HL-60/S4 treated with phorbol 12-myristate 13-acetate at 8.2 ng/mL for 4 days and 3 days (cell line): ENCODE data around the gene RELA.
"Not testable (repeated sequence)": the region's sequence is repeated elsewhere in the genome, so short reads cannot be mapped to it uniquely, and the experiment has no call there.

ENCODE experiments used
- in situ Hi-C: fragments of 300-500 bp; cut with MboI; formaldehyde crosslinking; loops from 2 replicates; pipeline ENCODE4 v1.15.0; 2022; ENCODE audit warnings: low sequenced_read_pairs

RELA gene

GRCh38 chr11:65662799-65663638, at the start of gene RELA:
RELA (minus strand) TSS chr11:65662916; CDS start chr11:65662832, 84 bp downstream.
- in situ Hi-C loops = no loop called here

GRCh38 chr11:65711785-65712632, 49.3 kb upstream of the RELA start, which contains the start of gene KAT5:
KAT5 (plus strand) TSS chr11:65712252; CDS start chr11:65712268, 16 bp downstream.
- in situ Hi-C loops = loop anchor here (25.0 kb wide), 2 partner anchors 100 to 275 kb away; no protein-coding TSS in a partner anchor

- in situ Hi-C loops = loop anchor here (25.0 kb wide), 2 partner anchors 102 to 277 kb away; no protein-coding TSS in a partner anchor
These were observed 47.7 kb upstream of the RELA start for GRCh38 chr11:65710421-65710820.

GRCh38 chr11:65709661-65710060, 46.9 kb upstream of the RELA start:
- in situ Hi-C loops = loop anchor here (25.0 kb wide), 2 partner anchors 103 to 278 kb away; no protein-coding TSS in a partner anchor

GRCh38 chr11:65708451-65708850, 45.7 kb upstream of the RELA start:
- in situ Hi-C loops = loop anchor here (25.0 kb wide), 2 partner anchors 104 to 279 kb away; no protein-coding TSS in a partner anchor

GRCh38 chr11:65707002-65707401, 44.3 kb upstream of the RELA start:
- in situ Hi-C loops = loop anchor here (25.0 kb wide), 2 partner anchors 105 to 280 kb away; no protein-coding TSS in a partner anchor

GRCh38 chr11:65706303-65706763, 43.6 kb upstream of the RELA start:
- in situ Hi-C loops = loop anchor here (25.0 kb wide), 2 partner anchors 106 to 281 kb away; no protein-coding TSS in a partner anchor

GRCh38 chr11:65703846-65704245, 41.1 kb upstream of the RELA start:
- in situ Hi-C loops = loop anchor here (25.0 kb wide), 2 partner anchors 108 to 283 kb away; no protein-coding TSS in a partner anchor

GRCh38 chr11:65701686-65702085, 39.0 kb upstream of the RELA start:
- in situ Hi-C loops = loop anchor here (25.0 kb wide), 2 partner anchors 111 to 286 kb away; no protein-coding TSS in a partner anchor

- in situ Hi-C loops = loop anchor here (25.0 kb wide), 2 partner anchors 112 to 287 kb away; no protein-coding TSS in a partner anchor
These were observed 37.7 kb upstream of the RELA start for GRCh38 chr11:65700399-65700798.

GRCh38 chr11:65699306-65699705, 36.6 kb upstream of the RELA start:
- in situ Hi-C loops = no loop called here

- in situ Hi-C loops = no loop called here
These were observed 35.5 kb upstream of the RELA start for GRCh38 chr11:65698205-65698604.

GRCh38 chr11:65696802-65697552, 34.3 kb upstream of the RELA start:
- in situ Hi-C loops = no loop called here

- in situ Hi-C loops = no loop called here
These were observed 32.9 kb upstream of the RELA start for GRCh38 chr11:65695459-65696241.

- in situ Hi-C loops = no loop called here
These were observed 29.7 kb upstream of the RELA start for GRCh38 chr11:65692367-65692766.

GRCh38 chr11:65691847-65692246, 29.1 kb upstream of the RELA start:
- in situ Hi-C loops = not testable (repeated sequence)

- in situ Hi-C loops = no loop called here
These were observed 23.3 kb upstream of the RELA start for GRCh38 chr11:65685981-65686380.

- in situ Hi-C loops = not testable (repeated sequence)
These were observed 20.8 kb upstream of the RELA start for GRCh38 chr11:65683480-65683879.

- in situ Hi-C loops = no loop called here
These were observed 17.6 kb upstream of the RELA start for GRCh38 chr11:65680192-65680743.
